OCI-LY7 (cell line): Measurements from ENCODE around the gene ZNF516.

Experiments used
- CTCF ChIP-seq: fragments of 200-600 bp; sonication (generic); conservative IDR thresholded peaks from 2 replicates; pipeline ENCODE4 v1.5.1; 2014; ENCODE audit warnings: mild to moderate bottlenecking, antibody characterized with exemption, low read length, moderate library complexity, mixed read lengths
- EZH2phosphoT487 ChIP-seq: fragments of 200-600 bp; sonication (generic); IDR thresholded peaks from 2 replicates; pipeline ENCODE4 v1.6.1; 2018; ENCODE audit warnings: low read depth, borderline replicate concordance, mild to moderate bottlenecking, mixed run types, antibody characterized with exemption, low read length, moderate library complexity, mixed read lengths

DNA sequence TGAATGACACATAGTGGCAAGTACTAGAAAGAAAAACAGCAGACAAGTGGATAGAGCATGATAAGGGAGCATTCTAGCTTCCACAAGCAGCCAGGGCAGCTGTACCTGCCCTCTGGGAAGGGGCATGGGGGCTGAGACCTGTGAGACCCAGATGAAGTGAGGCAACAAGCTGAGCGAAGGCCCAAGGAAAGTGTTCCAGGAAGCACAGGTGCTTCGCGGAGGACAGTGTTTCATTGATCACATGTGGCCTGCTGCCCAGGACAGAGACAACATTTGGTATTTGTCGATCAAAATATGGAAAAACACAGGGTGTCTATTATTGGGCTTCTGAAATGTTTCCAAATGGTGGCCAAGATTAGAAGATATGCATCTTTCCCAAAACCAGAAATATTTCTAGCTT is 149.1 kb downstream of the ZNF516 start:
- TF ChIP-seq CTCF = no peak
- no peak for TF ChIP-seq EZH2phosphoT487
